AG10803 (cell line): ENCODE results near the gene DPP4.

Source experiments
- DNase-seq: peaks from one replicate; pipeline ENCODE4 v3.0.0; 2010; ENCODE audit warnings: low read depth
- H3K4me3 ChIP-seq: 2 replicates; pipeline ENCODE4 v1.5.1; 2011; ENCODE audit warnings: mild to moderate bottlenecking, low read length, control low read depth
- CTCF ChIP-seq: conservative IDR thresholded peaks from 2 replicates; pipeline ENCODE4 v1.5.1; 2011; ENCODE audit warnings: mild to moderate bottlenecking, low read length, control low read depth, inconsistent platforms

The DPP4 gene

GRCh38 chr2:162004031-162004430 is 70.0 kb downstream of the DPP4 start:
- no peak for DNase-seq
- no peak for TF ChIP-seq CTCF
- H3K4me3 ChIP-seq: no peak overlapping the region

- no peak for TF ChIP-seq CTCF
- DNase-seq: no peak
- no peak overlapping the region for H3K4me3 ChIP-seq
Observed at GRCh38 chr2:162002623-162003235, 71.3 kb downstream of the DPP4 start.

GRCh38 chr2:162000431-162000830 is 73.6 kb downstream of the DPP4 start:
- TF ChIP-seq CTCF: no peak
- DNase-seq: no peak
- no peak overlapping the region for H3K4me3 ChIP-seq

GRCh38 chr2:161999321-161999720 is 74.7 kb downstream of the DPP4 start:
- H3K4me3 ChIP-seq: no peak overlapping the region
- DNase-seq: no peak
- no peak for TF ChIP-seq CTCF

- TF ChIP-seq CTCF: no peak
- no peak overlapping the region for H3K4me3 ChIP-seq
- no peak for DNase-seq
Observed at GRCh38 chr2:161998857-161999256, 75.2 kb downstream of the DPP4 start.

GRCh38 chr2:161997916-161998471 is 76.0 kb downstream of the DPP4 start:
- TF ChIP-seq CTCF: no peak

GRCh38 chr2:161995553-161996016 is 78.4 kb downstream of the DPP4 start:
- no peak overlapping the region for H3K4me3 ChIP-seq
- DNase-seq: no peak
- no peak for TF ChIP-seq CTCF

More at GRCh38 chr2:161997916-161998471, 76.0 kb downstream of the DPP4 start:
- H3K4me3 ChIP-seq: no peak overlapping the region
- DNase-seq: no peak
